GM12878 (cell line): ENCODE results near the gene INPP4B. TPM values are rescaled to one million over a fixed set of nuclear protein-coding genes. Genes with fewer than 3 reads are reported as not detected.

Source experiments
- ATAC-seq: fragments of 200-7000 bp; cut with Tn5 transposase; 3 replicates; pipeline ENCODE4 v1.9.1; 2020; ENCODE audit warnings: mild to moderate bottlenecking, moderate library complexity
- BruUV-seq: library from RNA; stranded (reverse); fragments of 400-500 nt; replicated peaks from 2 replicates; lab custom pipeline; 2021; lab: Mats Ljungman, UMichigan
- CTCF ChIA-PET: fragments of 300-600 bp; sonication (Branson Sonifier 250); formaldehyde crosslinking; extraction: SDS; loops from one replicate; lab custom pipeline; 2021; ENCODE audit warnings: inconsistent platforms; lab: Yijun Ruan, JAX
- POLR2A ChIA-PET: fragments of 350-600 bp; formaldehyde crosslinking; extraction: SDS; loops from one replicate; lab custom pipeline; 2021; ENCODE audit warnings: inconsistent platforms; lab: Charles Lee
- RAD21 ChIA-PET: fragments of 300-600 bp; sonication (Branson Sonifier 250); formaldehyde crosslinking; loops from one replicate; lab custom pipeline; 2023; ENCODE audit warnings: antibody characterized with exemption; ENCODE audit not compliant: unreplicated experiment; lab: Charles Lee
- SMC1A ChIA-PET: fragments of 300-600 bp; sonication (Branson Sonifier 250); formaldehyde crosslinking; loops from one replicate; lab custom pipeline; 2023; ENCODE audit not compliant: unreplicated experiment, uncharacterized antibody; lab: Charles Lee
- DNase-seq: peaks from one replicate; pipeline ENCODE4 v3.0.0-alpha.2; 2011; ENCODE audit warnings: low read depth, low spot score
- FAIRE-seq: peaks from 3 replicates; lab custom pipeline; 2011; peaks lifted over from hg19 to GRCh38; lab: Jason Lieb, UNC
- H2AFZ ChIP-seq: 2 replicates; pipeline ENCODE4 v1.6.0; 2011; ENCODE audit warnings: low read depth, low read length, control low read depth; ENCODE audit not compliant: control insufficient read depth
- H3K27ac ChIP-seq: 2 replicates; pipeline ENCODE4 v1.5.1; 2011; ENCODE audit warnings: control low read depth; ENCODE audit not compliant: control insufficient read depth, insufficient read depth
- H3K27me3 ChIP-seq, 2 experiments: replicated peaks in 1 of 2; 2 replicates each; pipeline versions ENCODE4 v1.6.0 to v1.6.1; 2011; ENCODE audit warnings: low read length in 1 of 2; ENCODE audit not compliant: control insufficient read depth in 2 of 2, insufficient read depth in 2 of 2
- H3K36me3 ChIP-seq, 2 experiments: 2 replicates each; pipeline ENCODE4 v1.5.1; 2011; ENCODE audit warnings: low read length in 1 of 2; ENCODE audit not compliant: control insufficient read depth in 2 of 2, insufficient read depth in 2 of 2
- H3K4me1 ChIP-seq: 2 replicates; pipeline ENCODE4 v1.6.1; 2011; ENCODE audit warnings: mild to moderate bottlenecking, low read length, moderate library complexity, mixed read lengths; ENCODE audit not compliant: control insufficient read depth, insufficient read depth
- H3K4me2 ChIP-seq: 2 replicates; pipeline ENCODE4 v1.6.0; 2011; ENCODE audit warnings: control low read depth; ENCODE audit not compliant: control insufficient read depth, insufficient read depth
- H3K4me3 ChIP-seq: fragments of 200-600 bp; sonication (generic); 2 replicates; pipeline ENCODE4 v1.5.1; 2016
- H3K79me2 ChIP-seq: 2 replicates; pipeline ENCODE4 v1.6.0; 2011; ENCODE audit warnings: low read length; ENCODE audit not compliant: control insufficient read depth, insufficient read depth
- H3K9ac ChIP-seq: 2 replicates; pipeline ENCODE4 v1.8.0; 2011; ENCODE audit warnings: low read length, control low read depth, mixed read lengths; ENCODE audit not compliant: control insufficient read depth, insufficient read depth
- H3K9me3 ChIP-seq: replicated peaks from 3 replicates; pipeline ENCODE4 v1.5.1; 2011; ENCODE audit warnings: mild to moderate bottlenecking, low read length; ENCODE audit not compliant: control insufficient read depth, insufficient read depth
- H4K20me1 ChIP-seq: 2 replicates; pipeline ENCODE4 v1.6.0; 2011; ENCODE audit not compliant: control insufficient read depth, insufficient read depth
- CHD4 ChIP-seq: fragments of 200-600 bp; sonication (generic); IDR thresholded peaks from 2 replicates; pipeline ENCODE4 v1.6.1; 2016; ENCODE audit warnings: mild to moderate bottlenecking
- EP300 ChIP-seq, 2 experiments: fragments of 150-350 bp in 1 of 2; IDR thresholded peaks; 2 replicates each; pipeline ENCODE4 v1.6.1; 2011 to 2012; ENCODE audit warnings: low read depth in 2 of 2, low read length in 2 of 2, borderline replicate concordance in 1 of 2, improper control_type of control experiment in 1 of 2, inconsistent platforms in 1 of 2; ENCODE audit not compliant: control insufficient read depth in 1 of 2
- FOXM1 ChIP-seq: IDR thresholded peaks from 2 replicates; pipeline ENCODE4 v1.6.1; 2012; ENCODE audit warnings: low read depth, mild to moderate bottlenecking, inconsistent platforms, low read length, moderate library complexity
- HDGF ChIP-seq: fragments of 450-650 bp; IDR thresholded peaks from 2 replicates; pipeline ENCODE4 v1.6.1; 2016; ENCODE audit warnings: antibody characterized with exemption
- KDM1A ChIP-seq: fragments of 200-600 bp; sonication (generic); IDR thresholded peaks from 2 replicates; pipeline ENCODE4 v1.6.1; 2016; ENCODE audit warnings: borderline replicate concordance
- LARP7 ChIP-seq: fragments of 450-650 bp; IDR thresholded peaks from 2 replicates; pipeline ENCODE4 v1.6.1; 2017; ENCODE audit warnings: mild to moderate bottlenecking
- MTA2 ChIP-seq: fragments of 450-650 bp; IDR thresholded peaks from 2 replicates; pipeline ENCODE4 v1.6.1; 2016; ENCODE audit warnings: low read depth, mild to moderate bottlenecking, moderate library complexity
- MYB ChIP-seq: fragments of 150-350 bp; IDR thresholded peaks from 2 replicates; pipeline ENCODE4 v1.6.1; 2014; ENCODE audit warnings: mild to moderate bottlenecking, low read depth, low read length, borderline replicate concordance
- NFXL1 ChIP-seq: fragments of 450-650 bp; IDR thresholded peaks from 2 replicates; pipeline ENCODE4 v1.6.1; 2017; ENCODE audit warnings: antibody characterized with exemption, mild to moderate bottlenecking, borderline replicate concordance
- PML ChIP-seq: IDR thresholded peaks from 2 replicates; pipeline ENCODE4 v1.6.1; 2012; ENCODE audit warnings: low read length, inconsistent platforms
- POLR2AphosphoS5 ChIP-seq: IDR thresholded peaks from 2 replicates; pipeline ENCODE4 v1.6.1; 2011; ENCODE audit warnings: mild to moderate bottlenecking, low read length, inconsistent platforms
- RAD51 ChIP-seq: fragments of 450-650 bp; IDR thresholded peaks from 2 replicates; pipeline ENCODE4 v1.6.1; 2016; ENCODE audit warnings: moderate library complexity, mild to moderate bottlenecking, inconsistent platforms
- TCF7 ChIP-seq: IDR thresholded peaks from 2 replicates; pipeline ENCODE4 v1.6.1; 2014; ENCODE audit warnings: antibody characterized with exemption, borderline replicate concordance
- ZNF207 ChIP-seq: fragments of 450-650 bp; IDR thresholded peaks from 2 replicates; pipeline ENCODE4 v1.6.1; 2014; ENCODE audit warnings: antibody characterized with exemption, mild to moderate bottlenecking, borderline replicate concordance
- WGBS: methylation state at CpG from one replicate; pipeline ENCODE4 v1.1.6; 2016; ENCODE audit warnings: low lambda C conversion rate; ENCODE audit not compliant: insufficient replicate concordance, insufficient coverage; ENCODE audit errors: missing lambda C conversion rate; 5-methylcytosine and 5-hydroxymethylcytosine counted together
- in situ Hi-C: fragments of 300-500 bp; cut with MboI; formaldehyde crosslinking; loops from 9 replicates; pipeline ENCODE4 v1.14.3; 2018; ENCODE audit warnings: mixed read lengths
- intact Hi-C: fragments of 100-400 bp; cut with micrococcal nuclease; formaldehyde crosslinking; loops from one replicate; pipeline ENCODE4 v1.14.2; 2022; ENCODE audit not compliant: unreplicated experiment
- polyA plus RNA-seq, 11 experiments: library from polyadenylated mRNA; depleted of rRNA in 4 of 11; unstranded in 6 of 11; stranded (reverse) in 5 of 11; fragments of >200 nt; fragmentation: Nextera tagmentation in 4 of 11; fragmentation: Illumina TruSeq in 1 of 11; extraction: Ambion mirVana in 4 of 11; extraction: Trizol in 1 of 11; gene quantifications; 1 replicate in 1 of 11; 2 replicates in 10 of 11; pipeline versions ENCODE4 v1.2.1 to v1.2.3, GENCODE V29; 2011 to 2016; ENCODE audit warnings: inconsistent platforms in 2 of 11, missing spikeins in 2 of 11, low read depth in 1 of 11
- total RNA-seq, 4 experiments: library from RNA; depleted of rRNA in 3 of 4; stranded (reverse); fragments of >200 nt in 3 of 4; fragmentation: Illumina TruSeq in 1 of 4; extraction: Trizol in 1 of 4; gene quantifications; 2 replicates each; pipeline versions ENCODE4 v1.2.1 to v1.2.3, GENCODE V29; 2013 to 2021
- TF ChIP-seq, protein P1 (sequence below), 3 experiments: IDR thresholded peaks in 2 of 3; conservative IDR thresholded peaks in 1 of 3; 2 replicates each; pipeline ENCODE4 v1.5.1; 2011; ENCODE audit warnings: low read depth in 3 of 3, low read length in 3 of 3, mild to moderate bottlenecking in 3 of 3, control low read depth in 2 of 3, moderate library complexity in 2 of 3, inconsistent platforms in 1 of 3, mixed read lengths in 1 of 3; ENCODE audit not compliant: control insufficient read depth in 2 of 3, insufficient read depth in 1 of 3; ENCODE audit errors: extremely low read depth in 1 of 3

Gene INPP4B
- total and polyA plus RNA-seq, 10 of the 15 experiments (the other 5 are each of a cell fraction or from before 2014, with no cell fraction given): 0.53 to 11.2 (median 0.95) TPM

DNA sequence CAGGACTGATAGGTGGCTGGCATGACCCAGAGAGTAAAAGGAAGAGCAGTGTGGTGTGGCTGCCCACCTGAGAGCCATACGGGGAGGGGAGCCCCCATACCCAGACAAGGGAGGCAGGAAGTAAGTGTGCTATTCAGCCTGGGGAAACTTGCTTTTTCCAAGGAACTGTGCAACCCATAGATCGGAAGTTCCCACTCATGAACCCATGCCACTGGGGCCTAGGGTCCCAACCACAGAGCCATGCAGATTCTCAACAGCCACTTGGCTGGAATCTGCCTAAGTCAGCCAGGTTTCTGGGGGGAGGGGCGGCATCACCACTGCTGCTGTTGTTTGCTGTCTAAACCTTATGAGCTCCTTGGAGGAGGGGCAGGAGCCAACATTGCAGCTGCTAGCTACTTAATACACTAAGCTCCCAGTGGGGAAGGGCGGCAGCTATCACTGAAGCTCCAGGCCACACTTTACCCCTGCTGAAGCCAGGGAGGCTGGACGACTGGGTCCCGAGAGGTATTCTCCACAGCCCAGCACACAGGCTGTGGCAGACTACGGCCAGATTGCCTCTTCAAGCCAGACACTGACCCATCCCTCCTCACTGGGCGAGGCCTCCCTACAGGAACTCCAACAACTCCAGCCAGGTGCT, 410.4 kb downstream of the INPP4B start:
- CTCF ChIA-PET: interaction anchor here (0.9 kb wide), 2 partner anchors 8 to 29 kb away, joined by 3 read pairs; no protein-coding TSS in a partner anchor
- Histone ChIP-seq H3K4me1 (no peaks in the 10 kb centered on the region), H3K36me3 (no peaks in the 10 kb centered on the region), H2AFZ (no peak overlapping the region), H3K79me2 (no peaks in the 10 kb centered on the region), H3K4me3 (no peak overlapping the region)
- SMC1A ChIA-PET: interaction anchor here (1.2 kb wide), 1 partner anchor 25 kb away, joined by 3 read pairs; no protein-coding TSS in a partner anchor
- ATAC-seq: peak; percentile 49
- POLR2A ChIA-PET: no interaction called here
- BruUV-seq: no TSS peak
- no peak for TF ChIP-seq TCF7
- no peak for TF ChIP-seq EP300 (IDR thresholded peaks at IDR 0.05; ENCODE audit: borderline replicate concordance in 1 of 2, control insufficient read depth in 1 of 2, low read depth in 2 of 2, low read length in 2 of 2)
- TF ChIP-seq, protein P1, sequence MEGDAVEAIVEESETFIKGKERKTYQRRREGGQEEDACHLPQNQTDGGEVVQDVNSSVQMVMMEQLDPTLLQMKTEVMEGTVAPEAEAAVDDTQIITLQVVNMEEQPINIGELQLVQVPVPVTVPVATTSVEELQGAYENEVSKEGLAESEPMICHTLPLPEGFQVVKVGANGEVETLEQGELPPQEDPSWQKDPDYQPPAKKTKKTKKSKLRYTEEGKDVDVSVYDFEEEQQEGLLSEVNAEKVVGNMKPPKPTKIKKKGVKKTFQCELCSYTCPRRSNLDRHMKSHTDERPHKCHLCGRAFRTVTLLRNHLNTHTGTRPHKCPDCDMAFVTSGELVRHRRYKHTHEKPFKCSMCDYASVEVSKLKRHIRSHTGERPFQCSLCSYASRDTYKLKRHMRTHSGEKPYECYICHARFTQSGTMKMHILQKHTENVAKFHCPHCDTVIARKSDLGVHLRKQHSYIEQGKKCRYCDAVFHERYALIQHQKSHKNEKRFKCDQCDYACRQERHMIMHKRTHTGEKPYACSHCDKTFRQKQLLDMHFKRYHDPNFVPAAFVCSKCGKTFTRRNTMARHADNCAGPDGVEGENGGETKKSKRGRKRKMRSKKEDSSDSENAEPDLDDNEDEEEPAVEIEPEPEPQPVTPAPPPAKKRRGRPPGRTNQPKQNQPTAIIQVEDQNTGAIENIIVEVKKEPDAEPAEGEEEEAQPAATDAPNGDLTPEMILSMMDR (IDR thresholded peaks at IDR 0.05 in 2 of 3, conservative IDR thresholded peaks at IDR 0.05 in 1 of 3; ENCODE audit: control insufficient read depth in 2 of 3, extremely low read depth in 1 of 3, insufficient read depth in 1 of 3, low read depth in 3 of 3, low read length in 3 of 3): no peak
- no peak for TF ChIP-seq CHD4
- no peak for TF ChIP-seq POLR2AphosphoS5
- no peak for TF ChIP-seq HDGF
- no peak for TF ChIP-seq MTA2
- TF ChIP-seq NFXL1: no peak
- no peak for TF ChIP-seq RAD51
- no peak for TF ChIP-seq LARP7
- no peak for TF ChIP-seq PML
- no peak for TF ChIP-seq FOXM1
- no peak for TF ChIP-seq KDM1A
- TF ChIP-seq MYB: no peak
- TF ChIP-seq ZNF207: no peak
- TF ChIP-seq, all 136 proteins: peak for 0
- RAD21 ChIA-PET: interaction anchor here (0.9 kb wide), 1 partner anchor 22 kb away, joined by 3 read pairs; no protein-coding TSS in a partner anchor
- DNase-seq: no peak
- Histone ChIP-seq H3K27me3 (no peaks in the 10 kb centered on the region), H4K20me1 (no peaks in the 10 kb centered on the region), H3K9ac (no peak overlapping the region), H3K9me3 (no peaks in the 10 kb centered on the region), H3K27ac (no peak overlapping the region), H3K4me2 (no peak overlapping the region)
- WGBS: 23% methylated on average over 8 of the region's 8 CpGs
- in situ Hi-C loops (no loop called here), intact Hi-C loops (no loop called here)
- FAIRE-seq: no peak
